ENCODE measurements around the gene FSTL4. TPM values are rescaled to one million over a fixed set of nuclear protein-coding genes. Genes with fewer than 3 reads are reported as not detected.

The FSTL4 gene
- polyA plus RNA-seq, 3 donors = not detected

DNA sequence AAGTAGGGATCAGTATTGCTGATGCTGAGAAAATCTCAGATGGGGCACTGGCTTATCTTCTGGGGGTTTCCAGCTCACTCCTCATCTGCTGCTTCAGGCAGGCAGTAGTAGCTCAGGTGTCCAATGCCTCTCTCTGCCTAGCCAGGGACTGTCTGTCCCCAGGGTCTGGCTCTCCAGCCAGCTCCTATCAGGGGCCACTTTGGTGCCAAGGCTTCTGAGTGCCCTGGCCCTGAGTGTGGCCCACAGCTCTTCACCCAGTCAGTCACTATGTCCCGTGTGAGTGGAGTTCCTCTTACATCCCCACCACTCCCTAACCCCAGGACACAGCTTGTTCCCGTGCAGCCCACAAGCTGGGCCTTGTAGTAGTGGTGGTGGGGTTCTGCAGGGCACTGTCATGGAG, 309.0 kb downstream of the FSTL4 start:
- H3K9me3 ChIP-seq (replicated peaks in 1 of 2; ENCODE audit: control insufficient read depth in 1 of 2, insufficient read depth in 1 of 2, low read length in 2 of 2) = no peaks in the 10 kb centered on the region
- TF ChIP-seq, protein P1, sequence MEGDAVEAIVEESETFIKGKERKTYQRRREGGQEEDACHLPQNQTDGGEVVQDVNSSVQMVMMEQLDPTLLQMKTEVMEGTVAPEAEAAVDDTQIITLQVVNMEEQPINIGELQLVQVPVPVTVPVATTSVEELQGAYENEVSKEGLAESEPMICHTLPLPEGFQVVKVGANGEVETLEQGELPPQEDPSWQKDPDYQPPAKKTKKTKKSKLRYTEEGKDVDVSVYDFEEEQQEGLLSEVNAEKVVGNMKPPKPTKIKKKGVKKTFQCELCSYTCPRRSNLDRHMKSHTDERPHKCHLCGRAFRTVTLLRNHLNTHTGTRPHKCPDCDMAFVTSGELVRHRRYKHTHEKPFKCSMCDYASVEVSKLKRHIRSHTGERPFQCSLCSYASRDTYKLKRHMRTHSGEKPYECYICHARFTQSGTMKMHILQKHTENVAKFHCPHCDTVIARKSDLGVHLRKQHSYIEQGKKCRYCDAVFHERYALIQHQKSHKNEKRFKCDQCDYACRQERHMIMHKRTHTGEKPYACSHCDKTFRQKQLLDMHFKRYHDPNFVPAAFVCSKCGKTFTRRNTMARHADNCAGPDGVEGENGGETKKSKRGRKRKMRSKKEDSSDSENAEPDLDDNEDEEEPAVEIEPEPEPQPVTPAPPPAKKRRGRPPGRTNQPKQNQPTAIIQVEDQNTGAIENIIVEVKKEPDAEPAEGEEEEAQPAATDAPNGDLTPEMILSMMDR (IDR thresholded peaks at IDR 0.05) = no peak
- DNase-seq = no peak
- Mint-ChIP-seq H3K4me3 (no peak overlapping the region), H3K27ac (no peak overlapping the region), H3K9me3 (no peaks in the 10 kb centered on the region), H3K4me1 (no peaks in the 10 kb centered on the region), H3K36me3 (no peaks in the 10 kb centered on the region), H3K27me3 (ENCODE audit: low read depth in 3 of 3) (peaks cover 1 to 8% (median 6%) of the 10 kb centered on the region in 3 donors)
- no peak overlapping the region for H3K27ac ChIP-seq (ENCODE audit: low read depth in 1 of 2, low read length in 2 of 2)
- no CpG with 5 or more reads among the region's 2 CpGs for WGBS (ENCODE audit: insufficient coverage)
- H3K4me3 ChIP-seq (replicated peaks in 1 of 3; ENCODE audit: low read depth in 2 of 3, low read length in 3 of 3) = no peak overlapping the region
- H3K79me2 ChIP-seq (ENCODE audit: insufficient read depth, low read length) = no peaks in the 10 kb centered on the region
- H3K4me2 ChIP-seq (replicated peaks; ENCODE audit: extremely low read depth, low read length, poor library complexity, severe bottlenecking) = no peak overlapping the region
- intact Hi-C loops (cut with micrococcal nuclease) = no loop called here
- H3K4me1 ChIP-seq (ENCODE audit: control insufficient read depth in 1 of 2, insufficient read depth in 2 of 2, low read length in 2 of 2) = no peaks in the 10 kb centered on the region
- no peaks in the 10 kb centered on the region for H4K20me1 ChIP-seq (ENCODE audit: insufficient read depth, low read length)
- no peak overlapping the region for H3K9ac ChIP-seq (ENCODE audit: insufficient read depth, low read length, poor library complexity, severe bottlenecking)
- no peaks in the 10 kb centered on the region for H3K27me3 ChIP-seq (ENCODE audit: control insufficient read depth in 2 of 2, insufficient read depth in 2 of 2, low read length in 2 of 2)
- no peaks in the 10 kb centered on the region for H3K36me3 ChIP-seq (replicated peaks in 1 of 2; ENCODE audit: control insufficient read depth in 1 of 2, insufficient read depth in 2 of 2, low read length in 2 of 2)
- H2AFZ ChIP-seq (ENCODE audit: insufficient read depth, low read depth, low read length, poor library complexity, severe bottlenecking) = no peak overlapping the region

DNA sequence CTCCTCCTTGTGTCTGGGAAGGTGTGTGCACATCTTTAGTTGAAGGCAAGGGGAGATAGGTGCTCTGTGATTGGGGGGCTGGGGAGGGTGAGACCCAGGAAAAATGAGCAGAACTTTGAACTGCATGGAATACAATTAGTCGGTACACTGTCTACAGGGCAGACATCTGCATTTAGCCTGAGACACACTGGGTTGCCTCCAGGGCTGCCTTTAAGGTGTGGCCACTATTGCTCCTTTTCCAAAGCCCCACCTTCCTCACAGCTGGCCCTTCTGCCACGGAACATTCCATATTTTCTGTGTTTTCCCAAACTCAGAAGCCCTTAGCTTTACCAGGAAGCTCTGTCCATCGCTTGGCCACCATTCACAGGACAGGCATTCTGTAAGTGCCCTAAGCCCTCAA, 312.6 kb downstream of the FSTL4 start:
- Mint-ChIP-seq H3K36me3 (no peaks in the 10 kb centered on the region), H3K4me1 (no peaks in the 10 kb centered on the region), H3K4me3 (no peak overlapping the region), H3K27ac (no peak overlapping the region), H3K27me3 (ENCODE audit: low read depth in 3 of 3) (peaks cover 1 to 6% (median 2%) of the 10 kb centered on the region in 3 donors), H3K9me3 (no peaks in the 10 kb centered on the region)
- H3K27ac ChIP-seq (ENCODE audit: low read depth in 1 of 2, low read length in 2 of 2) = no peak overlapping the region
- H3K27me3 ChIP-seq (ENCODE audit: control insufficient read depth in 2 of 2, insufficient read depth in 2 of 2, low read length in 2 of 2) = no peaks in the 10 kb centered on the region
- TF ChIP-seq, protein P1 (IDR thresholded peaks at IDR 0.05) = no peak
- H3K4me1 ChIP-seq (ENCODE audit: control insufficient read depth in 1 of 2, insufficient read depth in 2 of 2, low read length in 2 of 2) = no peaks in the 10 kb centered on the region
- WGBS (ENCODE audit: insufficient coverage) = 93% methylated on average over 3 of the region's 3 CpGs
- H4K20me1 ChIP-seq (ENCODE audit: insufficient read depth, low read length) = no peaks in the 10 kb centered on the region
- no peak overlapping the region for H2AFZ ChIP-seq (ENCODE audit: insufficient read depth, low read depth, low read length, poor library complexity, severe bottlenecking)
- no peak for DNase-seq
- no peaks in the 10 kb centered on the region for H3K79me2 ChIP-seq (ENCODE audit: insufficient read depth, low read length)
- no peaks in the 10 kb centered on the region for H3K9me3 ChIP-seq (replicated peaks in 1 of 2; ENCODE audit: control insufficient read depth in 1 of 2, insufficient read depth in 1 of 2, low read length in 2 of 2)
- intact Hi-C loops (cut with micrococcal nuclease) = no loop called here
- no peak overlapping the region for H3K9ac ChIP-seq (ENCODE audit: insufficient read depth, low read length, poor library complexity, severe bottlenecking)
- H3K4me3 ChIP-seq (replicated peaks in 1 of 3; ENCODE audit: low read depth in 2 of 3, low read length in 3 of 3) = no peak overlapping the region
- H3K36me3 ChIP-seq (replicated peaks in 1 of 2; ENCODE audit: control insufficient read depth in 1 of 2, insufficient read depth in 2 of 2, low read length in 2 of 2) = no peaks in the 10 kb centered on the region
- no peak overlapping the region for H3K4me2 ChIP-seq (replicated peaks; ENCODE audit: extremely low read depth, low read length, poor library complexity, severe bottlenecking)

Data from CD14-positive monocyte (primary cell).